PC-3 (cell line): ENCODE measurements around the gene CASP7. TPM values are rescaled to one million over a fixed set of nuclear protein-coding genes. Genes with fewer than 3 reads are reported as not detected.

Experiments
- ATAC-seq: fragments of 200-7000 bp; cut with Tn5 transposase; 2 replicates; pipeline ENCODE4 v1.9.1; 2020; ENCODE audit warnings: mild to moderate bottlenecking, moderate library complexity
- BruUV-seq: library from RNA; stranded (reverse); fragments of 400-500 nt; replicated peaks from 2 replicates; lab custom pipeline; 2021; lab: Mats Ljungman, UMichigan
- CTCF ChIA-PET: fragments of 300-600 bp; sonication (Branson Sonifier 250); formaldehyde crosslinking; loops from one replicate; lab custom pipeline; 2022; ENCODE audit warnings: antibody characterized with exemption; lab: Charles Lee
- POLR2A ChIA-PET: fragments of 300-600 bp; sonication (Branson Sonifier 250); formaldehyde crosslinking; loops from one replicate; lab custom pipeline; 2022; ENCODE audit warnings: antibody characterized with exemption; ENCODE audit not compliant: unreplicated experiment; lab: Charles Lee
- DNase-seq: peaks from one replicate; pipeline ENCODE4 v3.0.0-alpha.2; 2015
- H2AFZ ChIP-seq: fragments of 300-600 bp; sonication (generic); 2 replicates; pipeline ENCODE4 v1.6.0; 2016; ENCODE audit warnings: antibody characterized with exemption, low read length
- H3F3A ChIP-seq: fragments of 300-600 bp; sonication (generic); one replicate; pipeline ENCODE4 v1.6.0; 2017; ENCODE audit warnings: antibody characterized with exemption, low read length, control low read depth, mild to moderate bottlenecking; ENCODE audit not compliant: unreplicated experiment
- H3K27ac ChIP-seq: fragments of 300-600 bp; sonication (generic); 2 replicates; pipeline ENCODE4 v1.5.1; 2016; ENCODE audit warnings: mild to moderate bottlenecking, low read length
- H3K27me3 ChIP-seq: fragments of 300-600 bp; sonication (generic); 2 replicates; pipeline ENCODE4 v1.6.1; 2016; ENCODE audit warnings: low read length, mixed read lengths
- H3K36me3 ChIP-seq: fragments of 300-600 bp; sonication (generic); 2 replicates; pipeline ENCODE4 v1.6.1; 2016; ENCODE audit warnings: low read depth, mixed run types, low read length, mixed read lengths
- H3K4me1 ChIP-seq: fragments of 300-600 bp; sonication (generic); 2 replicates; pipeline ENCODE4 v1.5.1; 2016; ENCODE audit warnings: low read length; ENCODE audit not compliant: insufficient read depth
- H3K4me2 ChIP-seq: fragments of 300-600 bp; sonication (generic); 2 replicates; pipeline ENCODE4 v1.6.0; 2016; ENCODE audit warnings: low read length
- H3K4me3 ChIP-seq: fragments of 300-600 bp; sonication (generic); 2 replicates; pipeline ENCODE4 v1.5.1; 2016; ENCODE audit warnings: mild to moderate bottlenecking, low read length, mixed read lengths
- H3K79me2 ChIP-seq: fragments of 300-600 bp; sonication (generic); 2 replicates; pipeline ENCODE4 v1.6.1; 2017; ENCODE audit warnings: low read length, mixed read lengths
- H3K9ac ChIP-seq: fragments of 300-600 bp; sonication (generic); 2 replicates; pipeline ENCODE4 v1.6.0; 2016; ENCODE audit warnings: mild to moderate bottlenecking, low read length
- H3K9me2 ChIP-seq: fragments of 300-600 bp; sonication (generic); replicated peaks from 2 replicates; pipeline ENCODE4 v1.6.1; 2016; ENCODE audit warnings: mixed run types, low read length, mixed read lengths
- H3K9me3 ChIP-seq: fragments of 300-600 bp; sonication (generic); 2 replicates; pipeline ENCODE4 v1.6.1; 2016; ENCODE audit warnings: low read length, mixed read lengths
- H4K20me1 ChIP-seq: fragments of 300-600 bp; sonication (generic); 2 replicates; pipeline ENCODE4 v1.6.1; 2016; ENCODE audit warnings: low read length, mixed read lengths
- EZH2 ChIP-seq: fragments of 300-600 bp; sonication (generic); IDR thresholded peaks from one replicate; pipeline ENCODE4 v1.6.1; 2017; ENCODE audit warnings: antibody characterized with exemption, mild to moderate bottlenecking, low read length; ENCODE audit not compliant: unreplicated experiment
- EZH2phosphoT487 ChIP-seq: fragments of 300-600 bp; sonication (generic); IDR thresholded peaks from 2 replicates; pipeline ENCODE4 v1.6.1; 2018; ENCODE audit warnings: mild to moderate bottlenecking, antibody characterized with exemption, low read length, borderline replicate concordance
- intact Hi-C: fragments of 100-400 bp; cut with micrococcal nuclease; formaldehyde crosslinking; loops from 2 replicates; pipeline ENCODE4 v1.9.0; 2023
- microRNA-seq: library from miRNA; unstranded; fragments of <30 nt; microRNA quantifications from one replicate; pipeline ENCODE4 v1.1.0, GENCODE V29; 2020; ENCODE audit not compliant: unreplicated experiment
- total RNA-seq: library from RNA; depleted of rRNA; stranded (reverse); fragments of >200 nt; gene quantifications from 2 replicates; pipeline ENCODE4 v1.2.3, GENCODE V29; 2014; rRNA removed
- TF ChIP-seq, protein P1 (sequence below): fragments of 300-600 bp; sonication (generic); conservative IDR thresholded peaks from 2 replicates; pipeline ENCODE4 v1.5.1; 2017; ENCODE audit warnings: antibody characterized with exemption, low read depth, mild to moderate bottlenecking, low read length

Gene CASP7
- total RNA-seq, 1 experiment from 2014 or later = 13.7 TPM

DNA sequence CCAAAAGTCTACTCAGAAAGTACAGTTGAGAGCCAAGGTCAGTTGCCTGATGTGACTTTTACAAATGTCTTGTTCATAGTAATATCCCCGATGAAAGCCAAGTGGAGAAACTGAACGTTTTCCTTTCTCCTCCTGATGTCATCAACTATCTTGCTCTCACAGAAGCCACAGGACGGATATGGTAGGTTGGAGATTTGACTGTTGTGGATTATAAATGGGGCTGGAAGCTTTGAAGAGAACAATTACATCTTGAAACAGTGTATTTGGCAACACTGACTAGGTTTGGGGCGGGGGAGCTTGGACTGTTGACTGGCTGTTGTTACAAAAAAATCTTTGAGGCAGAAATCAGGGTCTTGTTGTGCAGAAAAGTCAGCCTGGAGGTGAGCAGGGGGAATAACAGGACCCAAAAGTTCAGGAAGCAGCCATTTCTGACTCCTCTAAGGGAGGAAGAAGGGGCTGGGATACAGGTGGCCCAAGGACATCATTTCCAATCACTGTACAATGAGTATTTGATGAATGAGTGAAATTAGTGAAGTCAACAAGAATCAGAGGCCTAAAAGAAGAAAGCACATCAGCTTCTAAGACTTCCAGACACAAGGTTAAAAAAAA, 96.1 kb downstream of the CASP7 start:
- no peak overlapping the region for H3K4me2 ChIP-seq
- ChIA-PET POLR2A (no interaction called here), CTCF (no interaction called here)
- TF ChIP-seq, protein P1, sequence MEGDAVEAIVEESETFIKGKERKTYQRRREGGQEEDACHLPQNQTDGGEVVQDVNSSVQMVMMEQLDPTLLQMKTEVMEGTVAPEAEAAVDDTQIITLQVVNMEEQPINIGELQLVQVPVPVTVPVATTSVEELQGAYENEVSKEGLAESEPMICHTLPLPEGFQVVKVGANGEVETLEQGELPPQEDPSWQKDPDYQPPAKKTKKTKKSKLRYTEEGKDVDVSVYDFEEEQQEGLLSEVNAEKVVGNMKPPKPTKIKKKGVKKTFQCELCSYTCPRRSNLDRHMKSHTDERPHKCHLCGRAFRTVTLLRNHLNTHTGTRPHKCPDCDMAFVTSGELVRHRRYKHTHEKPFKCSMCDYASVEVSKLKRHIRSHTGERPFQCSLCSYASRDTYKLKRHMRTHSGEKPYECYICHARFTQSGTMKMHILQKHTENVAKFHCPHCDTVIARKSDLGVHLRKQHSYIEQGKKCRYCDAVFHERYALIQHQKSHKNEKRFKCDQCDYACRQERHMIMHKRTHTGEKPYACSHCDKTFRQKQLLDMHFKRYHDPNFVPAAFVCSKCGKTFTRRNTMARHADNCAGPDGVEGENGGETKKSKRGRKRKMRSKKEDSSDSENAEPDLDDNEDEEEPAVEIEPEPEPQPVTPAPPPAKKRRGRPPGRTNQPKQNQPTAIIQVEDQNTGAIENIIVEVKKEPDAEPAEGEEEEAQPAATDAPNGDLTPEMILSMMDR = no peak
- TF ChIP-seq EZH2 (no peak), EZH2phosphoT487 (no peak)
- H3K4me3 ChIP-seq = no peak overlapping the region
- intact Hi-C loops = no loop called here
- no peaks in the 10 kb centered on the region for H4K20me1 ChIP-seq
- peaks cover 12% of the 10 kb centered on the region for H3K27me3 ChIP-seq
- H3K9me2 ChIP-seq = no peaks in the 10 kb centered on the region
- H2AFZ ChIP-seq = no peak overlapping the region
- no peak for DNase-seq
- H3K9me3 ChIP-seq = no peaks in the 10 kb centered on the region
- ATAC-seq = no peak
- no peaks in the 10 kb centered on the region for H3K4me1 ChIP-seq
- H3K36me3 ChIP-seq = no peaks in the 10 kb centered on the region
- no peaks in the 10 kb centered on the region for H3K79me2 ChIP-seq
- H3F3A ChIP-seq = no peaks in the 10 kb centered on the region
- no TSS peak for BruUV-seq
- H3K27ac ChIP-seq = no peak overlapping the region
- no peak overlapping the region for H3K9ac ChIP-seq

DNA sequence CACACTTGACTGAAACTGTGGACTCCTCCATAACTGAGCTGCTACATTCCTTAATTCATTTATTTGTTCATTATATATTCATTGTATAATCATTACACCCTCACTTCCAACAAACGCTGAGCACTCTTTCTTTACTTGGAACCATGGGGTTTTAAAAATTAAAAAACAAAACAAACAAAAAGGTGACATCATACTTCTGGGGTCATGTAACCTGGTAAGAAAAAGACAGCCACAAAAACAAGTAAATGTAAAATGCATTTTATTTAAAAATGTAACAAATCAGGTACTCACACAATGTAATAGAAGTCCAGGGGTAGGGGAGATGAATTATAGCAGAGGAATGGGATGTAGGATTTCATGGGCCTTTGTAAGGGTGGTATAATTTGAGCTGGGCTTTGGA, 96.8 kb downstream of the CASP7 start:
- H3K79me2 ChIP-seq = no peaks in the 10 kb centered on the region
- no peaks in the 10 kb centered on the region for H3K9me3 ChIP-seq
- no peak overlapping the region for H3K9ac ChIP-seq
- no peaks in the 10 kb centered on the region for H4K20me1 ChIP-seq
- no peak for DNase-seq
- no peak for ATAC-seq
- no peak overlapping the region for H3K4me2 ChIP-seq
- CTCF ChIA-PET = no interaction called here
- POLR2A ChIA-PET = no interaction called here
- H3K27ac ChIP-seq = no peak overlapping the region
- no TSS peak for BruUV-seq
- no peaks in the 10 kb centered on the region for H3K9me2 ChIP-seq
- no peak overlapping the region for H2AFZ ChIP-seq
- TF ChIP-seq, protein P1 = no peak
- TF ChIP-seq EZH2 (no peak), EZH2phosphoT487 (no peak)
- no peaks in the 10 kb centered on the region for H3K4me1 ChIP-seq
- no peaks in the 10 kb centered on the region for H3K36me3 ChIP-seq
- intact Hi-C loops = no loop called here
- no peak overlapping the region for H3K4me3 ChIP-seq
- H3K27me3 ChIP-seq = peaks cover 8% of the 10 kb centered on the region
- no peaks in the 10 kb centered on the region for H3F3A ChIP-seq

Small RNA genes within 50 kb of the gene (microRNA-seq; reads per million reads assigned to microRNA genes)
- not detected for gene MIR4483

Other genes with a start within 250 kb of the CASP7 start
- not detected in 2 replicates for gene HABP2, start 126.9 kb upstream of the CASP7 start, total RNA-seq
- not detected in 2 replicates for gene NRAP, start 15.9 kb upstream of the CASP7 start, total RNA-seq
- gene PLEKHS1, start 71.8 kb downstream of the CASP7 start, total RNA-seq = not detected in 2 replicates
- gene DCLRE1A, start 174.2 kb downstream of the CASP7 start, total RNA-seq = 3.3 and 5.0 TPM in 2 replicates
- gene NHLRC2, start 174.7 kb downstream of the CASP7 start, total RNA-seq = 17.5 and 24.1 TPM in 2 replicates